B cell (primary cell): ENCODE measurements around the gene MAP3K4. TPM values are rescaled to one million over a fixed set of nuclear protein-coding genes. Genes with fewer than 3 reads are reported as not detected.

Source experiments
- ATAC-seq: fragments of 200-7000 bp; cut with Tn5 transposase; one replicate; pipeline ENCODE4 v1.10.0; 2021; ENCODE audit warnings: low read depth, mild to moderate bottlenecking, moderate number of reproducible peaks, moderate library complexity
- CTCF ChIA-PET: fragments of 350-600 bp; sonication (Branson Sonifier 250); formaldehyde crosslinking; loops from one replicate; lab custom pipeline; 2021; ENCODE audit warnings: antibody characterized with exemption, inconsistent platforms; lab: Charles Lee
- POLR2A ChIA-PET: fragments of 350-600 bp; sonication (Branson Sonifier 250); formaldehyde crosslinking; loops from one replicate; lab custom pipeline; 2021; ENCODE audit warnings: antibody characterized with exemption; lab: Charles Lee
- DNase-seq: peaks from one replicate; pipeline ENCODE4 v3.0.0; 2013
- H2AFZ ChIP-seq: 2 replicates; pipeline ENCODE4 v1.6.1; 2012; ENCODE audit warnings: mild to moderate bottlenecking, low read depth, low read length; ENCODE audit not compliant: insufficient read depth, poor library complexity, severe bottlenecking
- H3K27ac ChIP-seq, 2 donors: 1 replicate in 1 of 2; 2 replicates in 1 of 2; pipeline ENCODE4 v1.5.1; 2012 to 2013; ENCODE audit warnings: low read length in 2 of 2, mild to moderate bottlenecking in 2 of 2, moderate library complexity in 1 of 2
- H3K27me3 ChIP-seq, 4 experiments: fragments of 200-600 bp in 1 of 4; sonication (generic) in 1 of 4; replicated peaks in 1 of 4; 1 replicate in 2 of 4; 2 replicates in 2 of 4; pipeline versions ENCODE4 v1.6.1 to v1.7.0; 2013 to 2016; ENCODE audit warnings: low read length in 3 of 4, mild to moderate bottlenecking in 2 of 4, mixed read lengths in 1 of 4, moderate library complexity in 1 of 4; ENCODE audit not compliant: insufficient read depth in 4 of 4, control insufficient read depth in 3 of 4; ENCODE audit errors: control extremely low read depth in 1 of 4
- H3K36me3 ChIP-seq, 2 experiments: replicated peaks in 1 of 2; 1 replicate in 1 of 2; 2 replicates in 1 of 2; pipeline versions ENCODE4 v1.6.1 to v1.7.1; 2013; ENCODE audit warnings: low read length in 1 of 2; ENCODE audit not compliant: insufficient read depth in 2 of 2, control insufficient read depth in 1 of 2; ENCODE audit errors: control extremely low read depth in 1 of 2, extremely low read depth in 1 of 2
- H3K4me1 ChIP-seq, 2 donors: fragments of 200-600 bp in 1 of 2; sonication (generic) in 1 of 2; 1 replicate in 1 of 2; 2 replicates in 1 of 2; pipeline versions ENCODE4 v1.5.1 to v1.6.1; 2013 to 2017; ENCODE audit warnings: low read length in 2 of 2; ENCODE audit not compliant: control insufficient read depth in 2 of 2, insufficient read depth in 2 of 2
- H3K4me2 ChIP-seq: replicated peaks from 2 replicates; pipeline ENCODE3; 2012; ENCODE audit warnings: mild to moderate bottlenecking, low read depth, low read length; ENCODE audit not compliant: poor library complexity, severe bottlenecking
- H3K4me3 ChIP-seq, 5 experiments: fragments of 200-600 bp in 1 of 5; sonication (generic) in 1 of 5; 1 replicate in 3 of 5; 2 replicates in 2 of 5; pipeline versions ENCODE4 v1.5.1 to v1.7.0; 2011 to 2016; ENCODE audit warnings: low read length in 4 of 5, mild to moderate bottlenecking in 4 of 5, low read depth in 2 of 5, control low read depth in 1 of 5, moderate library complexity in 1 of 5; ENCODE audit not compliant: insufficient read depth in 1 of 5; ENCODE audit errors: control extremely low read depth in 1 of 5, extremely low read depth in 1 of 5
- H3K79me2 ChIP-seq: fragments of 200-600 bp; sonication (generic); one replicate; pipeline ENCODE4 v1.6.0; 2016; ENCODE audit warnings: low read length; ENCODE audit not compliant: control insufficient read depth, insufficient read depth
- H3K9ac ChIP-seq: fragments of 200-600 bp; sonication (generic); 2 replicates; pipeline ENCODE4 v1.6.1; 2017; ENCODE audit warnings: mild to moderate bottlenecking, low read length, moderate library complexity
- H3K9me3 ChIP-seq, 3 donors: one replicate each; pipeline versions ENCODE4 v1.6.1 to v1.7.1; 2013; ENCODE audit warnings: low read length in 2 of 3; ENCODE audit not compliant: control insufficient read depth in 2 of 3, insufficient read depth in 1 of 3; ENCODE audit errors: control extremely low read depth in 1 of 3
- H4K20me1 ChIP-seq: 2 replicates; pipeline ENCODE4 v1.6.0; 2012; ENCODE audit warnings: mild to moderate bottlenecking, low read length; ENCODE audit not compliant: insufficient read depth, control insufficient read depth, poor library complexity, severe bottlenecking
- H3K27ac Mint-ChIP-seq: one replicate; pipeline ENCODE4 v1.8.0; 2021; ENCODE audit warnings: mixed read lengths
- H3K27me3 Mint-ChIP-seq: one replicate; pipeline ENCODE4 v1.8.0; 2021; ENCODE audit warnings: mixed read lengths
- H3K4me1 Mint-ChIP-seq: one replicate; pipeline ENCODE4 v1.8.0; 2021; ENCODE audit warnings: mixed read lengths
- H3K4me3 Mint-ChIP-seq: one replicate; pipeline ENCODE4 v1.8.0; 2021; ENCODE audit warnings: mixed read lengths
- H3K9me3 Mint-ChIP-seq: one replicate; pipeline ENCODE4 v1.8.0; 2022; ENCODE audit warnings: mixed read lengths; ENCODE audit not compliant: insufficient read depth
- EZH2 ChIP-seq: IDR thresholded peaks from 2 replicates; pipeline ENCODE4 v1.6.1; 2012; ENCODE audit warnings: borderline replicate concordance, low read depth, mild to moderate bottlenecking, moderate library complexity, low read length; ENCODE audit not compliant: insufficient read depth, poor library complexity, severe bottlenecking
- WGBS: methylation state at CpG from one replicate; pipeline ENCODE4 v1.1.5; 2013; ENCODE audit warnings: missing lambda C conversion rate; ENCODE audit not compliant: insufficient coverage; 5-methylcytosine and 5-hydroxymethylcytosine counted together
- intact Hi-C: fragments of 100-400 bp; cut with micrococcal nuclease; formaldehyde crosslinking; loops from one replicate; pipeline ENCODE4 v1.10.0; 2022
- polyA plus RNA-seq: library from polyadenylated mRNA; depleted of rRNA; stranded (reverse); fragments of >200 nt; gene quantifications from 2 replicates; pipeline ENCODE4 v1.2.3, GENCODE V29; 2012
- total RNA-seq, 2 donors: library from RNA; stranded (reverse); fragments of 120-200 nt in 1 of 2; gene quantifications; 1 replicate in 1 of 2; 2 replicates in 1 of 2; pipeline versions ENCODE4 v1.2.3 to v1.2.4, GENCODE V29; 2013 to 2022
- TF ChIP-seq, protein P1 (sequence below): fragments of 200-600 bp; IDR thresholded peaks from one replicate; pipeline ENCODE4 v1.8.0; 2022; ENCODE audit warnings: antibody characterized with exemption, mild to moderate bottlenecking

MAP3K4 gene
- total and polyA plus RNA-seq, 2 donors (not counting 1 experiment from before 2014, with no cell fraction given) = 24.4 to 105 TPM

DNA sequence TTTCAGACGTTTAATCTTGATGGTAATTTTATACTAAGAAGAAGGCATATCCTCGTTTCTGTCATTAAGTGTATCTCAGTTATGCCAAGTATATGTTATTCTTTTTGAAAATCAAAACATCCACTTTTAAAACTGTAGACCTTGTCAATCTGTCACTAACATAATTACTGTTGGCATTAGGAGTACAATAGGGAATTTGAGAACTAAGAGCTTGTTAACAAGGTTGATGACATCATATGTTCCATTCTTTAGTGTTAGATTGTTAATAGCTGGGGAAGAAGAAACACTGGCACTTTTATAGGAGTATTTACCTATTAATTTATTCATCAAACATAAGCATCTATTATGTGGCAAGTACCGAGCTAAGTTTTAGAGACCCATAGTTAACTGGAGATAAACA, 76.2 kb downstream of the MAP3K4 start:
- H4K20me1 ChIP-seq = peaks cover 11% of the 10 kb centered on the region
- TF ChIP-seq EZH2 = no peak
- TF ChIP-seq, protein P1, sequence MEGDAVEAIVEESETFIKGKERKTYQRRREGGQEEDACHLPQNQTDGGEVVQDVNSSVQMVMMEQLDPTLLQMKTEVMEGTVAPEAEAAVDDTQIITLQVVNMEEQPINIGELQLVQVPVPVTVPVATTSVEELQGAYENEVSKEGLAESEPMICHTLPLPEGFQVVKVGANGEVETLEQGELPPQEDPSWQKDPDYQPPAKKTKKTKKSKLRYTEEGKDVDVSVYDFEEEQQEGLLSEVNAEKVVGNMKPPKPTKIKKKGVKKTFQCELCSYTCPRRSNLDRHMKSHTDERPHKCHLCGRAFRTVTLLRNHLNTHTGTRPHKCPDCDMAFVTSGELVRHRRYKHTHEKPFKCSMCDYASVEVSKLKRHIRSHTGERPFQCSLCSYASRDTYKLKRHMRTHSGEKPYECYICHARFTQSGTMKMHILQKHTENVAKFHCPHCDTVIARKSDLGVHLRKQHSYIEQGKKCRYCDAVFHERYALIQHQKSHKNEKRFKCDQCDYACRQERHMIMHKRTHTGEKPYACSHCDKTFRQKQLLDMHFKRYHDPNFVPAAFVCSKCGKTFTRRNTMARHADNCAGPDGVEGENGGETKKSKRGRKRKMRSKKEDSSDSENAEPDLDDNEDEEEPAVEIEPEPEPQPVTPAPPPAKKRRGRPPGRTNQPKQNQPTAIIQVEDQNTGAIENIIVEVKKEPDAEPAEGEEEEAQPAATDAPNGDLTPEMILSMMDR = no peak
- Mint-ChIP-seq H3K27ac (no peak overlapping the region), H3K9me3 (no peaks in the 10 kb centered on the region), H3K4me1 (no peaks in the 10 kb centered on the region), H3K4me3 (no peak overlapping the region), H3K27me3 (no peaks in the 10 kb centered on the region)
- no peaks in the 10 kb centered on the region for H3K4me1 ChIP-seq
- POLR2A ChIA-PET = no interaction called here
- no CpG with 5 or more reads among the region's 3 CpGs for WGBS
- DNase-seq (no peak), ATAC-seq (no peak)
- no peak overlapping the region for H3K4me2 ChIP-seq
- H3K4me3 ChIP-seq = no peak overlapping the region
- peaks cover 1 to 14% of the 10 kb centered on the region in 2 experiments for H3K36me3 ChIP-seq
- CTCF ChIA-PET = no interaction called here
- H3K27ac ChIP-seq = no peak overlapping the region
- H2AFZ ChIP-seq = no peak overlapping the region
- H3K27me3 ChIP-seq = no peaks in the 10 kb centered on the region
- H3K79me2 ChIP-seq = no peaks in the 10 kb centered on the region
- no peaks in the 10 kb centered on the region for H3K9me3 ChIP-seq
- H3K9ac ChIP-seq = no peak overlapping the region
- intact Hi-C loops = no loop called here

DNA sequence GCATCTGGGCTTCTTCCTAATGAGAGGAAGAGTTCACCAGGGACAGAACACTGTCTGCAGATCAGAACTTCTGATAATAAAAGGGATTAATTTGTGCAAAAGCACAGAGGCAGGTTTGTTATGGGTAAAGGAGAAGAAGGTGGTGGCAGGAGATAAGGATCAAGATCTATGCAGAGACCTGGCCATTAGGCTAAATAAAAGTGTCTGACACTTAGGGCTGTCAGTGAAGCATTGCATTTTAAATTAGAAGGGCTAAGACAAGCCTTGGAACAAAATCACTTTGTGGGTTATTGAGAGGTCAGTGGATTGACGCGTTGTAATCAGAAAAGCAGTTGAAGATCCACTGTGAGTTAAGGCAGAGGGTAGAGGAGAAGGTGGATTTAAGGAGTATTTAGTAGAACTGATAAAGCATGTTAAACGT, 76.8 kb downstream of the MAP3K4 start:
- no peak for TF ChIP-seq EZH2
- Histone ChIP-seq H3K4me2 (no peak overlapping the region), H3K27ac (no peak overlapping the region), H3K9me3 (no peaks in the 10 kb centered on the region), H3K4me1 (no peaks in the 10 kb centered on the region), H3K36me3 (peaks cover 1 to 14% of the 10 kb centered on the region in 2 experiments), H3K27me3 (no peaks in the 10 kb centered on the region), H3K9ac (no peak overlapping the region), H2AFZ (no peak overlapping the region), H3K4me3 (no peak overlapping the region), H3K79me2 (no peaks in the 10 kb centered on the region), H4K20me1 (peaks cover 11% of the 10 kb centered on the region)
- H3K4me1 Mint-ChIP-seq = no peaks in the 10 kb centered on the region
- no peaks in the 10 kb centered on the region for H3K9me3 Mint-ChIP-seq
- ChIA-PET CTCF (no interaction called here), POLR2A (no interaction called here)
- DNase-seq (no peak), ATAC-seq (no peak)
- H3K27ac Mint-ChIP-seq = no peak overlapping the region
- no peaks in the 10 kb centered on the region for H3K27me3 Mint-ChIP-seq
- intact Hi-C loops = no loop called here
- WGBS = 100% methylated on average over 3 of the region's 3 CpGs
- no peak overlapping the region for H3K4me3 Mint-ChIP-seq
